GM21390 (cell line): ENCODE results near the gene PRRC2C.
"Not testable (repeated sequence)": the region's sequence is repeated elsewhere in the genome, so short reads cannot be mapped to it uniquely, and the experiment has no call there.

Source experiments
- ATAC-seq: cut with Tn5 transposase; IDR thresholded peaks from one replicate; pipeline ENCODE4 v1.9.1; 2021; ENCODE audit not compliant: unreplicated experiment

The PRRC2C gene

GRCh38 chr1:171485375-171486047 lies at the start of gene PRRC2C:
TSS of gene PRRC2C (plus strand) at chr1:171485530. CDS start at chr1:171512089, 26,559 bp downstream.
- peak; percentile 96 for ATAC-seq

- ATAC-seq, result no peak
Measured at GRCh38 chr1:171438441-171438840, 46.9 kb upstream of the PRRC2C start.

GRCh38 chr1:171440201-171440600 lies 45.1 kb upstream of the PRRC2C start:
- ATAC-seq, result not testable (repeated sequence)

DNA sequence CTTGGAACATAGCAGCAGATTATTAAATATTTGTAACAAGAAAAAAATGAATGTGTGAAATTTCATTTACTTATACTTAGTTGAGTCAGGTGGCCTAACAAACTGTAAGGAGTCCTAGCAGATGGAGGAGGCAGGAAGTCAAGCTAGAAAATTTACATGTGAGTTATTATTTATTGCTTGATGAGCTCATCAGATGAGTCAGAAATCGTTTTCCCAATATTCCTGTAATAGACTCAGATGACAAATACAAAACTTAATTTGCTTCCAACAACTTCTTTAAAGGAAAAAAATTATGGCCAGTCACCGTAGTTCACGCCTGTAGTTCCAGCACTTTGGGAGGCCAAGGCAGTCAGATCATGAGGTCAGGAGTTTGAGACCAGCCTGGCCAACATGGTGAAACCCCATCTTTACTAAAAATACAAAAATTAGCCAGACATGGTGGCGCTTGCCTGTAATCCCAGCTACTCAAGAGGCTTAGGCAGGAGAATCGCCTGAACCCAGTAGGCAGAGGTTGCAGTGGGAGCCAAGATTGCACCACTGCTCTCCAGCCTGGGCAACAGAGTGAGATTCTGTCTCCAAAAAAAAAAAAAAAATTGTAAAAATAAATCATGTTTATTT lies 43.9 kb upstream of the PRRC2C start:
- not testable (repeated sequence) for ATAC-seq

DNA sequence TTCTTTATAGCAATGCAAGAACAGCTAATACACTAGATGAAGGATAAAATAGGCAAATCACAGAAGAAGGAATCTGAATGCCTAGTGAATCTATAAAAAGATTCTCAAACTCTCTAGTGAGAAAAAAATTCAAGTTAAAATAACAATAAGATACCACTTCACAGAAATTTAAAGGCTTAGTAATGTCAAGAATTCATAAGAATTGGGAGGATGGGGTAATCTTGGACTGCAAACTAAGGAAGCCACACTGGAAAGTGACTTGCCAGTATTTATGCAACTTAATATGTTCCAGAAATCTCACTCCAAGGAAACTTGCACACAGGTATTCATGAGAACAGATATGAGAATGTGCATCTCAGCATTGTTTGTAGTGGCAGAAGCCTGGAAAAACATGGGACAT lies 38.9 kb upstream of the PRRC2C start:
- ATAC-seq, result no peak

GRCh38 chr1:171455967-171456366 lies 29.4 kb upstream of the PRRC2C start:
- no peak for ATAC-seq

DNA sequence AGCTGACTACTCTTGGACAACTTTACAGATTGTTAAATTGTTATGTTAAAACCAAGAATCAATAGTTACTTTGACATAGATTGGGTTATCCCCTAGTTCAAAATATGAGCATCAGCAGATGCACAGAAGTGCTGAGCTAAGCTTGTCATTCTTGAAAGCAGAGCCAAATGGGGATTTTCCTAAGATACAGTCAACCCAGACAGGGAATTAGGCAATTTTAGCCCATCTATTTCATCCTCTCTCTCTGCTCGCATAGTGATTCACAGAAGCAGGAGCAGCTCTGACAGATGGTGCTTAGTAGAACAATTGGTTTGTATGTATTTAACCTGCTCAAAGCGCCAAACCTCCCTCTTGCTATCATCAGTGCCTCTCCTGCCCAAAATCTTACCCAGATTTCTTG lies 27.9 kb upstream of the PRRC2C start:
- ATAC-seq, result no peak

DNA sequence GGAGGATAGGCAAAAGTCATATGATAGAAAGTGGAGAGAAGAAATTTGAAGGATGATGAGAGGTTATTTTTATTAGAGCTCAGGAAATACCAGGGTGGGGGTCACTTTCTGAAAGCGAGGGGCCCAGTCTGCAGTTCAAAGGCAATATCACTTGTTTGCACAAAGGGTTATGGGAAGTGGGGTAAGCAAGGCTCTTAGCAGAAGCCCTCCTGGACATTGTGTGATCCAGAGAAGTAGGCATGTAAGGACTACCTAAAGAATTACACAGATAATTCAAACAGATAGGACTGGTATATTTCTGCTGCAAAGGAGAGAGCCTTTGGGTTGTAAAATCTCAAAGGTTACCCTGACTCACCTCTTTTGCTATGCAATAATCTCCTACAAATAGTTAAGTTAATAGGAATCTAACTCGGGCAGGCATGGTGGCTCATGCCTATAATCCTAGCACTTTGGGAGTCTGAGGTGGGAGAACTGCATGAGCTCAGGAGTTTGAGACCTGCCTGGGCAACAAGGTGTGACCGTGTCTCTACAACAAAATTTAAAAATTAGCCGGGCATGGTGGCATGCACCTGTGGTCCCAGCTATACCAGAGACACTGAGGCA lies 25.2 kb upstream of the PRRC2C start:
- ATAC-seq, result no peak

GRCh38 chr1:171467626-171468025 lies 17.7 kb upstream of the PRRC2C start:
- ATAC-seq, result no peak

DNA sequence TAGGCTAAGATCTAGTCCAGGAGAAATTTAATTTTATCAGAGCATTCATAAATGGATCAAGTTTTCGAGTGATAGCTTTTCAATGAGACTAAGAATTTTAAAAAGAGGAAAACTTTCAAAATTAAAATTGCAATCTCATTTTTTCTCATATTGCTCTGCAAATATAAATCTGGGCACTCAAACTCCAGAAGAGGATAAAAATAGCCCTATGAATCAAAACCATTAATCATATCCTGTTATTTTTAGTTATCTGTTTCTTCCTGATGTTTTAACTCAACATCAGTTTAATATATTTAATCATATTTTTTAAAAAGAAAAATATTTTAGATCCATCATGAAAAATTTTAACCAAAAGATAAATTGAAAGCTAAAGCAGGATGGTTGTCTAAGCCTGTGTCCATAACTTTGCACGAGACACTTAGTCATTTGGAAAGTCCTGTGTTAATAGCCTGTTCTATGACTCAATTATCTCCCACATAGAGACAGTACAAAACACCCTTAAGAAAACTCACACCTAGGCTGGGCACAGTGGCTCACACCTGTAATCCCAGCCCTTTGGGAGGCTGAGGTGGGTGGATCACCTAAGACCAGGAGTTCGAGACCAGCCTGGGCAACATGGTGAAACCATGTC lies 17.1 kb upstream of the PRRC2C start:
- ATAC-seq, result peak; percentile 88

DNA sequence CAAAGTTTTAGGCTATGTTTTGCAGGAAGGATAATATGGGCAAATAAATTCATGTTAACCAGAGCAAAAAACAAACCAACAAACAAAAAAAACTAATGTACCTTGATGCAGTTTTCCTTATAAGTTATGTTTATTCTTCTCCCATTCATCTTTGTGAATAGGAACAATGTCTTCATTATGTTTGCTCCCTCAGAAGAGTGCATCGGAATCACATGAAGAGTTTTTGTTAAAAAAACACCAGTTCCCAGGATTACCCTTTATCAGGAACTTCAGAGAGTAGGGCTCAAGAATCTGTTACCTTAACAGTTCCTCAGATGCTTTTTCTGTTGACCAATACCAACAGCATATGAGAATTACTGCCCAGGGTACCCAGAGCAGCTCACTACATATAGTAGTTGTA lies 14.6 kb upstream of the PRRC2C start:
- no peak for ATAC-seq

DNA sequence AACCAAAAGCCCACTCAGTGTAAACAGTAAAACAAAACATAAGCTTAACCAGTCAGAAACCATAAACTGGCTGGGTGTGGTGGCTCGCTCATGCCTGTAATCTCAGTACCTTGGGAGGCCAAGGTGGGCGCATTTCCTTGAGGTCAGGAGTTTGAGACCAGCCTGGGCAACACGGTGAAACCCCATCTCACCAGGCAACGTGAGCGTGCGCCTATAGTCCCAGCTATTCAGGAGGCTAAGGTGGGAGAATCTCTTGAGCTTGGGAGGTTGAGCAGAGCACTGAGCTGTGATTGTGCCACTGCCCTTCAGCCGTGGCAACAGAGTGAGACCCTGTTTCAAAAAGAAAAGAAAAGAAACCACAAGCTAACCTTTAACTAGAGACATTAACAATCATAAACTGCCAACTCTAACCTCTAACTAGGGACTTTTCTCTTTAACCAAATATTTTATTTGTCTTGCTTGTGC lies 13.1 kb upstream of the PRRC2C start:
- no peak for ATAC-seq

DNA sequence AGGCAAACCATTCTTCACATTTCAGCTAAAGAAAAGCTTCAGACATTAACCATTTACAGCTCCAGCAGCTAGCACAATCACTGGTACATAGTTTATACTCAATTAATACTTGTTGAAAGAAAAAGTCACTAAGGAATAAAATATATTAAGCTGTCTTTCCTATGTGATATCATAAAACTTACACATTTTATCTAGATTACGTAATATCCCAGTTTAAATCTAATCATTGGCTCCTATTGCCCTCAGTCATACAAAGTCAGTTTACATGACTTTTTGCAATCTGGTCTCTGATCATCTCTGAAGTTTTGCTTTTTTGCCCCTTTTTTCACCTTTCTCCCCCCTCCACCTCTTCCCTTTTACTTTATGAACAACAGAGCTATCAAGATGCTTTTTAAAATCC lies 8.5 kb upstream of the PRRC2C start:
- no peak for ATAC-seq

DNA sequence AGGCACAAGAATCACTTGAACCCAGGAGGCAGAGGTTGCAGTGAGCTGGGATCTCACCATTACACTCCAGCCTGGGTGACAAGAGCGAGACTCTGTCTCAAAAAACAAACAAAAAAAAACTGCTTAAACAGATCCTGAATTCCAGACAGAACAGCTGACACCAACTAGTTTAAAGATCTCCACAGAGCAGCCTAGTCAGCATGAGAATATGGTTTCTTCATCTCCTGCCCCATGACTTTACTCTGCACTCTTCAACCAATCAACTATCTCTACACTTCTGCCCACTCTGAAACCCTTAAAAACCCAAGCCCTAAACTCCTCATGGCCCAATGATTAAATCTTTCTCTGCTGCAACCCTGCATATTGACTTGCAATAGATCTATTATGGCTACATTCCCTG lies 7.5 kb upstream of the PRRC2C start:
- ATAC-seq, result no peak

DNA sequence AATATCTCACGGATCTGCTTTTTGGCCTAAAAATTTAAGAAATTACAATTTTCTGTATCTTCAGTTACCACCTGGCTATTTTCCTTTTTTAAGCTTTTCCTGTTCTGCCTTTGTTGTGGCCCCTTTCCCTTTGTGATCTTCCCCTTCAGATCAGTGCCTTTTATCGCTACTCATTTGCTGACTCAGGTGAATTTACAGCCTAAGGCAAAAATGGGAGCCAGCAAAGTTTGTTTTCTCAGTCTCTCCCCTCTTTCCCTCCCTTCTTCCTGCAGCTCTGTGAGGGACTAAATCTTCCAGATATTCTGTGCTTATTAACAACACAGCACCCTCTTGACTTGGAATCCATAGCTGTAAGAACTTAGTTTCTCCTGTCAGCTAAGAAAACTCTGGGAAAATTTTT lies 5.3 kb upstream of the PRRC2C start:
- no peak for ATAC-seq

GRCh38 chr1:171484760-171485374 lies 463 bp upstream of the PRRC2C start:
- peak; percentile 63 for ATAC-seq

DNA sequence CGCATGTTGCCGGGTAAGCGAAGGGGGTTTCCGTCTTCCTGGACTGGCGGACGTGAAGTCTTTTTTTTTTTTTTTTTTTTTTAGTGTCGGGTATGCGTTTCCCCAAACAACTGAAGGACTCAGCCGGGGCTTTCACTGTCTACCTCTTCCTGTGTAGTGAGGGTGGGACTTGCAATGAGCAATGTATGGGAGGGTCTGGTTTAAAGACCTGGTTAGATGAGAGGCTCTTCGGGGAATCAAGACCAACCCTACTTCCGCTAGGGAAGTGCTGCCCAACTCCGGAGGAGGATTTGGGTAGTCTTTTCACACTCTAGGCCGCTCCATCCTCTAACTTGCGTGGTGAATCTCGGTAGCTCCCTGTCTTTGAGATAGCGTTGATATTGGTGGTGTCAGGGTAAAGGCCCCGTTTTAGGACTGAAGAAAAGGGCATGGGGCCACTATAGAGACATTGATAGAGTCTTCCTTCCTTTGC lies 754 bp downstream of the PRRC2C start:
- ATAC-seq, result peak; percentile 42

DNA sequence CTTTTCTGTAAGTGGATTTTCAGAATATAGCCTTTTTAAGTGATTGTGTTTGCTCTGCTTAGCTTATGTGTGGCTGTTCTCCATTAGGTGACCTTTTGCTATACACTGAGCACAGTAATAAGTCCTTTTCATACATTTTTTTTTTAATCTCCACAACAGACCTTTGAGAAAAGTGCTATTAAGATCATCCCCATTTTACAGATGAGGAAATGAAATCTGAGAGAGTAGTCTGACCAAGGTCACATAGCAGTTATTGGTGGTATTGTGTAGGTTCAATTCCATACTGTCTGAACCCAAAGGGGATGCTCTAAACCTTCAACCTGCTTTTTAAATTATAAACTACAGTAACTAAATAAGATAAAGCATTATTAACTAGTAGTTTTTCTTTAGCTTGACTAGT lies 1.7 kb downstream of the PRRC2C start:
- no peak for ATAC-seq

- ATAC-seq, result no peak
Measured at GRCh38 chr1:171488190-171488929, 3.0 kb downstream of the PRRC2C start.

GRCh38 chr1:171494076-171494475 lies 8.7 kb downstream of the PRRC2C start:
- no peak for ATAC-seq

GRCh38 chr1:171495444-171495843 lies 10.1 kb downstream of the PRRC2C start:
- no peak for ATAC-seq
